Dedifferentiated amniotic fluid mesenchymal stem cell (primary cell): ENCODE measurements around the gene CDKN2C.

Experiments used
- DNase-seq: peaks from one replicate; pipeline ENCODE4 v3.0.0-alpha.2; 2016; ENCODE audit errors: extremely low spot score

The CDKN2C gene

DNA sequence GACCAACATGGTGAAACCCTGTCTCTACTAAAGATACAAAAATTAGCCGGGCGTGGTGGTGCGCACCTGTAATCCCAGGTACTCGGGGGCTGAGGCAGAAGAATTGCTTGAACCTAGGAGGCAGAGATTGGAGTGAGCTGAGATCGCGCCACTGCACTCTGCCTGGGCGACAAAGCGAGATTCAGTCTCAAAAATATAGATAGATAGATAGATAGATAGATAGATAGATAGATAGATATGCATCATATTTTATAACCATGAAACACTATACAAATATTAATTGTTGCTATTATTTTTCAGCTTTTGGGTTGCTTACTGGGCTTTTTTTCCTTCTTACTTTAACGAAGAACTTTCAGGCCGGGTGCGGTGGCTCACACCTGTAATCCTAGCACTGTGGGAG lies 5.2 kb upstream of the CDKN2C start:
- no peak for DNase-seq

- DNase-seq: no peak
Measured at GRCh38 chr1:50966991-50967390, 3.1 kb upstream of the CDKN2C start.

DNA sequence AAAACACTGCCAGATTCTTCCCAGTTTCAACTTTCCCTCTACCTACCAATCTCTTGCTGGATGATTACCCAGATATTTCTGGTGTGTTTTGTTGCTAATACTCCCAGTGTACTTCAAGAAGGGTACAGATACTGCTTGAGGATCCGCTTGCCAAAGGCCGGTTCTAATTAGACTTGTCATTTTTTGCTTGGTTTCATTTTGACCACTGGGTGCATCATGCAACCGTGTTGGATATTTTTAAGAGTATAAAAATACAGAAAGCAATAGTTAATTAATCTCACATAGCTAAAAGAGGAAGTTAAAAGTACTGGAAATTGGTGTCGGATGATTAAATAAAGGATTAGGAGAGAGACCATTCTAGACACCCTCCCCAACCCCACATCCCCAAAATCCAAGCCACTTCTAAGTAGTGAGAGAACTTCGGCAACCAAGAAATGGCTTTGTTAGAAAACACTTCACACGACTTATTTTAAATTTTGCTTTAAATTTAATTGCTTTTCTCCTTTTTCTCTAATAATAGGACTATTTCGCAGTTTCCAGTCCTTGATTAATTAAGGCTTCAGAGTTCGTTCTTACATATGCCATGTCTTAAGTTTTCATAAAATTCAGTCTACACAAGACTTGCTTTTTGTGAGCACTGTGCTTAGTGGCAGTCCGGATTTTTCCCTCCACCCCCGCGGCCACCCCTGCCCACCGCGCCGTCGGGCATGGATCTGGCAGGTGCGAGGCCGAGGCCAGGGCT lies 2.5 kb upstream of the CDKN2C start:
- peak; percentile 40 for DNase-seq

- DNase-seq: peak; percentile 89
Measured at GRCh38 chr1:50968158-50968820, 1.8 kb upstream of the CDKN2C start.

DNA sequence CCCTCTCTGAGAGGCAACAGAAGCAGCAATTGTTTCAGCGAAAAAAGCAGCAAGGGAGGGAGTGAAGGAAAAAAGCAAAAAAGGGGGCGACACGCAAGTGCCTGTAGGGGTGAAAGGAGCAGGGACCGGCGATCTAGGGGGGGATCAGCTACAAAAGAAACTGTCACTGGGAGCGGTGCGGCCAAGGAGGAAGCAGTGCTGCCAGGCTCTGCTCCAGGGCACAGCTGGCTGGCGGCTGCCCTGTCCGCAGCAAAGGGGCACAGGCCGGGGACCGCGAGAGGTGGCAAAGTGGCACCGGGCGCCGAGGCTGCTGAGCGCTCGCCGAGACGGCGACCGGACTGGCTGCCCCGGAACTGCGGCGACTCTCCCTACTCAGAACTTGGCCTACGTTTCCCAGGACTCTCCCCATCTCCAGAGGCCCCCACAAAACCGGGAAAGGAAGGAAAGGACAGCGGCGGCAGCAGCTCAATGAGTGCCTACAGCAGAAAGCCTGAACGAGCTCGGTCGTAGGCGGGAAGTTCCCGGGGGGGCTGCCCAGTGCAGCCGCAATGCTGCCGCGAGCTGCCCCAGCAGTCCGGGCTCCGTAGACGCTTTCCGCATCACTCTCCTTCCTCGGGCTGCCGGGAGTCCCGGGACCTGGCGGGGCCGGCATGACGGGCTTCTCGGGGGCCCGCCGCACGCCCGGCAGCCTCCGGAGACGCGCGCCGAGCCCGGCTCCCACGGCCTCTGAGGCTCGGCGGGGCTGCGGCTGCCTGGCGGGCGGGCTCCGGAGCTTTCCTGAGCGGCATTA lies 1.0 kb upstream of the CDKN2C start:
- peak; percentile 31 for DNase-seq

GRCh38 chr1:50970509-50970887 lies 453 bp downstream of the CDKN2C start:
- DNase-seq: peak; percentile 16

DNA sequence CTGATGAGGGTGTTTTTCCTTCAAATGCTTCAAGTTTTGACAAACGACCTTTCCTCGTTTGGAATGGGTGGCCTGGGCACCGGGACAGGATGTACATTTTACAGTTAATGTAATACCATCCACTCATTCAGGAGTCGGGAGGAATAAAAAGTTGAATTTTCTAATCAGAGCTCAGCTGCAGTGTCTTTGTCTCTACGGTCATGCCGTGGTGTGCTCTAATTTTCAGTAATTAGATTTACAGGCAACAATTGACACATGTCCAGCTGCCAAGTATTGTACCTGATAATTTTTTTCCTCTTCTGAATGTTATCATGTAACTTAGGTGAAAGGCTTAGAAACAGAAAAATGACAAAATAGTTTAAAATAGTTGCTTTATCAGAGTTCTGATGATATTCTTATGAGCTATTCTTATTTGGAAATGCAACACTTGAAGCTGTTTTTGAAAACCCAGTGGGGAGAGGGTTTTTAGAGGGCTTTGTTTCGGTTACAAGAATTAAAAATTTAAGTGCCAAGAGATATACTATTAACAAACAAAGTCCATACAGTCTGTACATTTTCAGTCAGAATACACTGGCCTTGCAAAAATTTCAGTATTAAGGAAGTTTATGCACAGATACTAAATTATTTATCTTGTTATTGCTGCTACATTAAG lies 1.0 kb downstream of the CDKN2C start:
- DNase-seq: peak; percentile 15

- DNase-seq: peak; percentile 12
Measured at GRCh38 chr1:50971748-50972305, 1.8 kb downstream of the CDKN2C start.

DNA sequence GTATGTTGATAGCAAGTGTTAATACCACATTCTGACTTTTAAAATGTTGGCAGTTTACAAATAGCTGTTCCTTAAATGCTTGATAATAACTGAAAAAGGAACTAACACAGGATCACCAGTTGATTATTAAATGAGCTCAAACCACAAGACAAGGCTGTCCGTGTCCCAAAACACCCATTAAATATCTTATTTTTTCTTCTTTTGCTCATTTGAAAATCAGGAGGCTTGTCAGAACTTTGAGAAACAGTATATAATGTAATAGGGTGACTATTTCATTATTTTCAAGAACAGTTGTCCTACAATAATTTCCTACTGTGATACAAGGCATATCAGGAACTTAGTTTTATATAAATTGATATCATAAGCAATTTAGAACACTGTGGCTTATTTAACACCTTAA lies 2.7 kb downstream of the CDKN2C start:
- peak; percentile 9 for DNase-seq

GRCh38 chr1:50973255-50973654 lies 3.2 kb downstream of the CDKN2C start:
- peak; percentile 9 for DNase-seq

GRCh38 chr1:50973875-50974617 lies 4.0 kb downstream of the CDKN2C start:
- DNase-seq: peak; percentile 14

DNA sequence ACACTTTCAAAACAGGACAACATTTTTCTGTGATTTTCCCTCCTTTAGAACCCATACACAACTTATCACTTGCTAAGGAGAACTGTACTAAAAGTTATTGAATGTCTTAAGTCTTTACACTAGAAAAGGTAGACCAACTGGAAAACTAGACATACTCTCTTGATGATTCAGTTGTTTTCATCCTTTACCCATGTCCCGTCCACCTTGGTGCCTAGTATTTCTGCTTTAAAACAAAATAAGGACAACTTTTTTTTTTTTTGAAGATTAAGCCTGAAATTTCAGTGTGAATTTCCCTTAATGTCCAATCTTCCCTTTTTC lies 4.5 kb downstream of the CDKN2C start:
- DNase-seq: peak; percentile 13

- DNase-seq: peak; percentile 14
Measured at GRCh38 chr1:50975436-50975835, 5.4 kb downstream of the CDKN2C start.

DNA sequence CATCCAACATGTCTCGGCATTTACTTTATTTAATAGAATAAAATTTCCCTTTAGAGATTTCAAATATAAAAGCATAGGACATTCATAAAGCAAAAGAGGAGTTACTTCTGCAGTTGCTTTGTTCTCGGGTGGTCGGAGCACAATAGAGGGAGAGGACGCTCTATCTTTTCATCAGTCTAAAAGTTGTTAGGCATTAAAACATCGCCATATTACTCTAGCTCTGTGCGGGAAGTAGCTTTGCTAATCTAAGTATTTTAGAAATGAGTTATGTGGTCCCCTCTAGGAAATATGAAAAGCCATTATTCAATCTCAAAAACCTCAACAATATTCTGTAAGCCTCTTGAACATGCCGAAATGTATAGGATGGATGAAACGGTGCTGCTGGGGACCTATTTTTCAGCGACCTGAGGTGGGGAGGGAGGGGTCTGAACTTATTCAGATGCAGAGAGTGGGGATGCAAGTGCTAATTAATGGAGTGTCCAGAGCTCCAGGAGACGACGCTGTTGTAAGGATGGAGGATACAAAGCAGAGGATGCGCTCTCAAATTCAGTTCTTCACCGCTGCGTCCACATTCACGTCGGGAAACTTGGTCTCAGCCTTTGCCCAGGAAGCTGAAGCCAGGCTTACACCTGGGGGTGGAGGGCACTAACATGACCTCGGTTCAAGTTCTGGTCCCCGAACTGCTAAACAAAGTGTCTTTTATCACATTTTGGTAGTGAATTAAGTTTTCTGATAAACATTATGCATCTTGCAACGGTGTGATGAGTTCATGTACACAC lies 6.3 kb downstream of the CDKN2C start:
- DNase-seq: peak; percentile 14

- DNase-seq: peak; percentile 47
Measured at GRCh38 chr1:50976890-50977574, 7.0 kb downstream of the CDKN2C start.

GRCh38 chr1:50977575-50978143 lies 7.6 kb downstream of the CDKN2C start:
- peak; percentile 16 for DNase-seq

DNA sequence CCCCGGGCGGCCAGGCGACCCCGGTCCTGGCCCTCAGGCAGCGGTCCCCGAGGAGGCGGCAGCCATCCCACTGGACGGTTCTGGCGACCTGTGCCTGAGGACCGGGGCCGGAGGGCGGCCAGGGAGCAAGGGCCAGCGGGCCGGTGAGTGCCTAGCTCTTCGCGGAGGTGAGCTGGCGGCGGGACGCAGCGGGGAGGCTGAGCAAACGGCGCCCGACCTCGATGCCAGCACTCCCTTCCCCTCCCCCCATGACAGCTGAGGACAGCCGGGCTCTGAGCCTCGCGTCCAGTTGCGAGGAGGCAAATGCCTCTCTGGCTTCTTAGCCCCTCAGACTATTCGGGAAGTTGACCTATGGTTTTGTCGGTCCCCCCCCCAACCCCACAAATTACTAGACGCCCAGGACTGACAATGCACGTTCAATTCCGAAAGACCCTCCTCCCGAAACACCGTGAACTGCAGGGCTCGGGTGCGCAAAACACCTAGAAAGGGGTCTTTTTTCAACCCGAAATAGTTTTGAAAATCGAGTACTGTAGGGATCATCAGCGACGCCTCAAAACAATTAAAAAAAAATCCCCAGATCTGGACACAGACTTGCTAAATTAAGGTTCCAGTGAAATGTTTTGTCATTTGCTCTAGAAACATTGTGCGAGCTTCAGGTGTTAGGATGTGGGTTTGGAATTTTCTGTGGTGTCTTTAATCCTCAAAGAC lies 8.3 kb downstream of the CDKN2C start:
- peak; percentile 56 for DNase-seq

DNA sequence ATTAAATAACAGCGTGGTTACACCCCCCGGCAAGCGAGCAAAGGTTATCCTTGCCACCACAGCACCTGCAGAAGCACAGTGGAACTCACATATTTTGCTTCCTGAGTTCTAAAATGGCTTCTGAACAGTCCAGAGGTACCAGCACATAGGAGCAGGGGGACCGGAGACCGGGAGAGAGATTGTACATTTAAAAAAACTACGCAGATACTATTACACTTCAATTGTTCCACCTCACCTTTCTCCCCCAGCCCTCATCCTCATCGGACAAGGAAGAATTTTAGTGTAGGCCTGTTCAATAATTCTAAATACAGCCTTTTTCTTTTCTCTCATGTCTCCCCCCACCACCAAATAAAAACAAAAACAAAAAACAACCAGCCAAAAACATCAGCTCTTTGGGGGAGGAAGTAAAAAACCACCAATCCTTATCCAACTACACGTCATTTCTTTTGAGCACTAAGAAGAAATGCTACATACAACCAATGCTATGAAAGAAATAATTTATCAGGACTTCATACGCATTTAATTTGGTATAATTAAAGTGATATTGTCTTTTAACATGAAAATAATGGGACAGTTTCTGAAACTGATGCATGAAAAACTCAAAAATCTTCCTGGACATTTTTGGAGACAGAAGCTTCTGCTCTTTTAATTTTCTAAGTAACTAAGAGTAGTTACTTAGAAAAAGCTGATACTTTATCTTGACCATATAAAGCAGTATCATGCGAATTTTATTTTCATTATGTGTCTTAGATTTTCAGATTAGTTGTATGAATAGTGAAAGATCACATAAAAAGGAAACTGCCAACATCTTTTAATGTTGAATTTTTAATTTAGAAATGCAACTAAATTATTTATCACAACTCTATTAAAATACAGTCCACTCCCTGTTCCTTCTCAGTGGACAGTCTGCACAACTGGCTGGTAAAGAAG lies 9.1 kb downstream of the CDKN2C start:
- DNase-seq: peak; percentile 16
